Measurements from ENCODE around the gene NUDT13. TPM values are rescaled to one million over a fixed set of nuclear protein-coding genes. Genes with fewer than 3 reads are reported as not detected.
"Not testable (repeated sequence)": the region's sequence is repeated elsewhere in the genome, so short reads cannot be mapped to it uniquely, and the experiment has no call there.

Gene NUDT13
- total RNA-seq, 1 donor from 2014 or later, result 2.8 TPM

DNA sequence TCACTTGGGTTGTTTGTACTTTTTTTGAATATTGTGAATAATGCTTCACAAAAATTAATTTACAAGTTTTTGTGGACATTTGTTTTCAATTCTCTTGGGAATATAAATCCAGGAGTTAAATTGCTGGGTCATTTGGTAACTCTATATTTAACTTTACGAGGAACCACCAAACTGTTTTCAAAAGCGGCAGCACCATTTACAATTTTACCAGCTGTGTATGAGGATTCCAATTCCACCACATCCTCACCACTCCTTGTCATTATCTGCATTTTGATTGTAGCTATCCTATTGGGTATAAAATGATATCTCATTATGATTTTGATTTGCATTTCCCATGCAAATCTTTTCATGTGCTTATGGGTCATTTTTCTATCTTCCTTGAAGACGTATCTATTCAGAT is 4.0 kb upstream of the NUDT13 start:
- Histone ChIP-seq H3K4me1 (peaks cover 3% of the 10 kb centered on the region), H3K36me3 (no peaks in the 10 kb centered on the region), H3K27ac (no peak overlapping the region), H3K9me3 (no peaks in the 10 kb centered on the region), H3K27me3 (ENCODE audit: low read depth) (no peaks in the 10 kb centered on the region), H3K4me3 (no peak overlapping the region)
- TF ChIP-seq, protein P1, sequence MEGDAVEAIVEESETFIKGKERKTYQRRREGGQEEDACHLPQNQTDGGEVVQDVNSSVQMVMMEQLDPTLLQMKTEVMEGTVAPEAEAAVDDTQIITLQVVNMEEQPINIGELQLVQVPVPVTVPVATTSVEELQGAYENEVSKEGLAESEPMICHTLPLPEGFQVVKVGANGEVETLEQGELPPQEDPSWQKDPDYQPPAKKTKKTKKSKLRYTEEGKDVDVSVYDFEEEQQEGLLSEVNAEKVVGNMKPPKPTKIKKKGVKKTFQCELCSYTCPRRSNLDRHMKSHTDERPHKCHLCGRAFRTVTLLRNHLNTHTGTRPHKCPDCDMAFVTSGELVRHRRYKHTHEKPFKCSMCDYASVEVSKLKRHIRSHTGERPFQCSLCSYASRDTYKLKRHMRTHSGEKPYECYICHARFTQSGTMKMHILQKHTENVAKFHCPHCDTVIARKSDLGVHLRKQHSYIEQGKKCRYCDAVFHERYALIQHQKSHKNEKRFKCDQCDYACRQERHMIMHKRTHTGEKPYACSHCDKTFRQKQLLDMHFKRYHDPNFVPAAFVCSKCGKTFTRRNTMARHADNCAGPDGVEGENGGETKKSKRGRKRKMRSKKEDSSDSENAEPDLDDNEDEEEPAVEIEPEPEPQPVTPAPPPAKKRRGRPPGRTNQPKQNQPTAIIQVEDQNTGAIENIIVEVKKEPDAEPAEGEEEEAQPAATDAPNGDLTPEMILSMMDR (IDR thresholded peaks at IDR 0.05), result no peak
- intact Hi-C loops (cut with DNase I), result no loop called here
- no peak for DNase-seq
- ATAC-seq, result no peak

DNA sequence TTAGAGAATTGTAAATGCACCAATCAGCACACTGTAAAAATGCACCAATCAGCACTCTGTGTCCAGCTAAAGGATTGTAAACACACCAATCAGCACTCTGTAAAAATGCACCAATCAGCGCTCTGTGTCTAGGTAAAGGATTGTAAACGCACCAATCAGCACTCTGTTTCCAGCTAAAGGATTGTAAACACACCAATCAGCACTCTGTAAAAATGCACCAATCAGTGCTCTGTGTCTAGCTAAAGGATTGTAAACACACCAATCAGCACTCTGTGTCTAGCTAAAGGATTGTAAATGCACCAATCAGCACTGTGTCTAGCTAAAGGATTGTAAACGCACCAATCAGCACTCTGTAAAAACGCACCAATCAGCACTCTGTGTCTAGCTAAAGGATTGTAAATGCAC is 1.0 kb upstream of the NUDT13 start:
- H3K27me3 ChIP-seq (ENCODE audit: low read depth); H3K27ac ChIP-seq; H3K36me3 ChIP-seq; H3K4me3 ChIP-seq; DNase-seq; intact Hi-C loops (cut with DNase I); ATAC-seq; H3K4me1 ChIP-seq; H3K9me3 ChIP-seq: not testable (repeated sequence)

DNA sequence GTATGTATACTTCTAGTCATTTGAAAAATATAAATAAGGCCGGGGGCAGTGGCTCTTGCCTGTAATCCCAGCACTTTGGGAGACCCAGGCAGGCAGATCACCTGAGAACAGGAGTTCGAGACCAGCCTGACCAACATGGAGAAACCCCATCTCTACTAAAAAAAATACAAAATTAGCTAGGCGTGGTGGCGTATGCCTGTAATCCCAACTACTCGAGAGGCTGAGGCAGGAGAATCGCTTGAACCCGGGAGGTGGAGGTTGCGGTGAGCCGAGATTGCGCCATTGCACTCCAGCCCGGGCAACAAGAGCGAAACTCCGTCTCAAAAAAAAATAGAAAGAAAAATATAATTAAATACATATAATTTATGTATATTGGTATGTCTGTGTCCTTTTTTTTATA is 1.8 kb downstream of the NUDT13 start:
- intact Hi-C loops (cut with DNase I), result not testable (repeated sequence)

DNA sequence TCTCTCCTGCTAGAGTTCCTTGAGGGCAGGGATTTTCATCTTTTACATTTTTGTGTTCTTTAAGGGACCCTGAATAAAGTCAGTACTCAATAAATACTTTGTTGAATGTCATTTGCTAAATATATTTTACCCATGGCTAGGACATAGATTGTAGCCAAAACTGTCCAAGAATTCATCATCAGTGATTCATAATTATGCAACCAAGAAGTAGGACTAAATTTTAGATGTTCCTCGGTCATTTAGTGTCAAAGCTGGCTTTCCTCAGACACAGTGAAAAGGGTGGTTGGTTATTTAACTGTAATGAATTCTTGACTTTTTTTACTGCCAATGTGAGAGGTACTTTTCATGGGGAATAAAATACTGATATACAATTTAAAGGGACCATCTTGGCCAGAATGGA is 3.3 kb downstream of the NUDT13 start:
- Histone ChIP-seq H3K9me3 (no peaks in the 10 kb centered on the region), H3K4me1 (peaks cover 3% of the 10 kb centered on the region), H3K4me3 (no peak overlapping the region), H3K27ac (no peak overlapping the region), H3K36me3 (peaks cover under 1% of the 10 kb centered on the region), H3K27me3 (ENCODE audit: low read depth) (no peaks in the 10 kb centered on the region)
- intact Hi-C loops (cut with DNase I), result no loop called here
- ATAC-seq (no peak), DNase-seq (no peak)
- TF ChIP-seq, protein P1 (IDR thresholded peaks at IDR 0.05), result no peak

More for the DNA sequence above, 1.8 kb downstream of the NUDT13 start:
- not testable (repeated sequence) for H3K36me3 ChIP-seq; H3K9me3 ChIP-seq; H3K4me1 ChIP-seq; H3K4me3 ChIP-seq; H3K27me3 ChIP-seq (ENCODE audit: low read depth); H3K27ac ChIP-seq; ATAC-seq; DNase-seq

DNA sequence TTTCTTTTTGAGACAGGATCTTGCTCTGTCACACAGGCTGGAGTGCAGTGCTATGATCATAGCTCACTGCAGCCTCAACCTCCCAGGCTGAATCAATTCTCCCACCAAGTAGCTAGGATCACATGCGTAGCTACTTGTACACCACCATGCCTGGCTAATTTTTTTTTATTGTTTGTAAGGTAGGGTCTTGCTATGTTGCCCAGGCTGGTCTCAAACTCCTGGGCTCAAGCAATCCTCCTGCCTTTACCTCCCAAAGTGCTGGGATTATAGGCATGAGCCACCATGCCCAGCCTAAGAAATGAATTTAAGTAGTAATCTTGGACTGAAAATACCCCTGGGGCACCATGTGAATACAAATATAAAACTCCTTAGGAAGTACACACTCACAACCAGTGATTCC is 5.8 kb downstream of the NUDT13 start:
- H3K4me3 ChIP-seq, result no peak overlapping the region
- H3K27ac ChIP-seq, result no peak overlapping the region
- TF ChIP-seq, protein P1 (IDR thresholded peaks at IDR 0.05), result no peak
- H3K9me3 ChIP-seq, result no peaks in the 10 kb centered on the region
- H3K4me1 ChIP-seq, result peaks cover 1% of the 10 kb centered on the region
- intact Hi-C loops (cut with DNase I), result no loop called here
- peaks cover 21% of the 10 kb centered on the region for H3K36me3 ChIP-seq
- DNase-seq, result no peak
- no peak for ATAC-seq
- H3K27me3 ChIP-seq (ENCODE audit: low read depth), result no peaks in the 10 kb centered on the region

DNA sequence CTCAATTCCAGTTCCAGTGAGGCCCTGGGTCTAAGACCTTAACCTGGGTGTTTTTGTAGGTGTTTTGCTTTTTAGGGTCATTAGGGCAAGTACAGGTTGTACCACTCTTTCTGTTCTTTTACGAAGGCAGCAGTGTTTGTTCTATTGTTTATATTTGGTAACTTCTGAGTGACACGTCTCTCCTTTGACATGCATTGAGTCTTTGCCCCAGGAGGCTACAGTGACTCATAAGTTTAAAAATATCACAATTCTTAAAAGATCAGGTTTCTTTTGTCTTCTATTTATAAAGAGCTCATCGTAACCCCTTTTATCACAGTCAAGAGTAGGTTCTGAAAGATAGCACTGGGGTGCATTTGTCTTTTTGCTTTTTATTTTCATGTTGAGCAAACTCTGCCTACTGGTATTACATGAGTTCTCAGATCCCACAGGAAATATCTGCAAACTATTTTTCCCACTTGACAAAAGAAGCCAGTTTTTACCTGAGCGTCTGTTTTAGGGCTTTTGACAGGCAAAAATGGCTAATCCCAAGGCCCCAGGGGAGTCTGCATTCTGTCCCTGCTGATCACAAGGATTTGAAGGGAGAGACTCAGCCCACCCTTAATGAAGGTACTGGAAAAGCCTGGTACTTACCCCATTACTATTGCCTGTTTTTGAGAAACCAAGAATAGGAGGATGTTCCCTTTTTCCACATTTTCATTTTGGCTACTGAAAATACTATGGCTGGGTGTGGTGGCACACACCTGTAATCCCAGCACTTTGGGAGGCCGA is 7.9 kb downstream of the NUDT13 start:
- peak; percentile 49 to 50 for ATAC-seq
- Histone ChIP-seq H3K9me3 (no peaks in the 10 kb centered on the region), H3K27me3 (ENCODE audit: low read depth) (no peaks in the 10 kb centered on the region), H3K4me3 (no peak overlapping the region), H3K4me1 (no peaks in the 10 kb centered on the region), H3K27ac (peak overlapping the region; percentile 16), H3K36me3 (peaks cover 29% of the 10 kb centered on the region)
- TF ChIP-seq, protein P1 (IDR thresholded peaks at IDR 0.05), result no peak
- DNase-seq, result no peak
- intact Hi-C loops (cut with DNase I), result no loop called here
